Measurements from ENCODE around the gene DIPK1B. TPM values are rescaled to one million over a fixed set of nuclear protein-coding genes. Genes with fewer than 3 reads are reported as not detected.

DIPK1B gene
- total and polyA plus RNA-seq, 2 donors (not counting 3 experiments of a cell fraction or from before 2014, with no cell fraction given) = 253 to 441 TPM

DNA sequence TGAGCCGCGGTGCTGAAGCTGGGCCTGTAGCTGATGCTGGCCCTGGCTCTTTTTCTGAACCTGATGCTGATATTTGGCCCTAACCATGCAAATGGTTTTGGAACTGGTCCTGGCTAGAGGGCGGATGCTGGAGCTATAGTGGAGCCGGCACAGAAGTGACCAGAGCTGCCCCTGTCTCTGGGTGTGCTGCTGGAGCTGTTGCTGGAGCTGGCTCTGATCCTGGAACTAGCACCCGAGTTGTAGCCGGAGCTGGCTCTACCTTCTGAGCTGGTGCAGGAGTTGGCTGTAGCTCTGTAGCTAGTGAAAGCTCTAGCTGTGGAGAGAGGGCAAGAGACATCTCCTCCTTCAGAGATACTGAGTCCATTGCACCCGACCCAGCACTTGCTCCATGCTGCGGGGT is 17.6 kb downstream of the DIPK1B start:
- intact Hi-C loops (cut with micrococcal nuclease) = loop anchor here (5.0 kb wide), 1 partner anchor 62 kb away; the partner anchor contains the start of gene TMEM141

More for the DNA sequence above, 17.6 kb downstream of the DIPK1B start:
- no peaks in the 10 kb centered on the region for H4K20me1 ChIP-seq (replicated peaks; ENCODE audit: control insufficient read depth, extremely low read depth, insufficient read depth, low read length)
- no peak overlapping the region for H3K27ac ChIP-seq (ENCODE audit: insufficient read depth, low read depth, low read length)
- no peaks in the 10 kb centered on the region for H3K9me3 ChIP-seq (replicated peaks; ENCODE audit: control insufficient read depth, insufficient read depth, low read length)
- no peak overlapping the region for H3K4me3 ChIP-seq (replicated peaks in 1 of 3; ENCODE audit: insufficient read depth in 1 of 3, low read depth in 1 of 3, low read length in 3 of 3)
- no peak overlapping the region for H2AFZ ChIP-seq (ENCODE audit: low read depth, low read length)
- H3K9me1 ChIP-seq (replicated peaks; ENCODE audit: control insufficient read depth, extremely low read depth, insufficient read depth, low read length) = no peaks in the 10 kb centered on the region
- dilution Hi-C loops (cut with MboI; ENCODE audit: extremely low pct_ligation_motif_present, low sequenced_read_pairs) = no loop called here
- peaks cover 51% of the 10 kb centered on the region for H3K79me2 ChIP-seq (ENCODE audit: control insufficient read depth, insufficient read depth, low read length)
- H3K27me3 ChIP-seq (ENCODE audit: control insufficient read depth in 2 of 2, insufficient read depth in 2 of 2, low read length in 2 of 2) = no peaks in the 10 kb centered on the region
- FAIRE-seq (no peak), DNase-seq (ENCODE audit: low read depth, low spot score) (no peak)
- ChIA-PET CTCF (interaction anchor here (1.1 to 3.6 kb wide), 6 partner anchors 11 to 48 kb away, joined by 3 to 31 read pairs (median 4); partner anchors contain the start of gene LCN10), POLR2A (no interaction called here)
- TF ChIP-seq, protein P1, sequence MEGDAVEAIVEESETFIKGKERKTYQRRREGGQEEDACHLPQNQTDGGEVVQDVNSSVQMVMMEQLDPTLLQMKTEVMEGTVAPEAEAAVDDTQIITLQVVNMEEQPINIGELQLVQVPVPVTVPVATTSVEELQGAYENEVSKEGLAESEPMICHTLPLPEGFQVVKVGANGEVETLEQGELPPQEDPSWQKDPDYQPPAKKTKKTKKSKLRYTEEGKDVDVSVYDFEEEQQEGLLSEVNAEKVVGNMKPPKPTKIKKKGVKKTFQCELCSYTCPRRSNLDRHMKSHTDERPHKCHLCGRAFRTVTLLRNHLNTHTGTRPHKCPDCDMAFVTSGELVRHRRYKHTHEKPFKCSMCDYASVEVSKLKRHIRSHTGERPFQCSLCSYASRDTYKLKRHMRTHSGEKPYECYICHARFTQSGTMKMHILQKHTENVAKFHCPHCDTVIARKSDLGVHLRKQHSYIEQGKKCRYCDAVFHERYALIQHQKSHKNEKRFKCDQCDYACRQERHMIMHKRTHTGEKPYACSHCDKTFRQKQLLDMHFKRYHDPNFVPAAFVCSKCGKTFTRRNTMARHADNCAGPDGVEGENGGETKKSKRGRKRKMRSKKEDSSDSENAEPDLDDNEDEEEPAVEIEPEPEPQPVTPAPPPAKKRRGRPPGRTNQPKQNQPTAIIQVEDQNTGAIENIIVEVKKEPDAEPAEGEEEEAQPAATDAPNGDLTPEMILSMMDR (IDR thresholded peaks at IDR 0.05; ENCODE audit: extremely low read depth in 1 of 2, insufficient read depth in 1 of 2, low read depth in 1 of 2, low read length in 2 of 2) = no peak
- TF ChIP-seq FOS (IDR thresholded peaks at IDR 0.05; ENCODE audit: borderline replicate concordance, insufficient read depth, low read length) (no peak), MYC (IDR thresholded peaks at IDR 0.05; ENCODE audit: low read depth, low read length) (no peak), POLR2AphosphoS5 (IDR thresholded peaks at IDR 0.05; ENCODE audit: insufficient read depth, low read depth, low read length) (no peak), POLR2A (IDR thresholded peaks at IDR 0.05; ENCODE audit: low read depth, low read length) (no peak), JUN (IDR thresholded peaks at IDR 0.05; ENCODE audit: borderline replicate concordance, insufficient read depth, insufficient read length, low read depth) (no peak), GATA2 (IDR thresholded peaks at IDR 0.05; ENCODE audit: insufficient read depth, insufficient read length, low read depth, low read length) (no peak), EZH2 (IDR thresholded peaks at IDR 0.05; ENCODE audit: borderline replicate concordance, low read depth, low read length, severe bottlenecking) (no peak)
- TF ChIP-seq, protein P2, sequence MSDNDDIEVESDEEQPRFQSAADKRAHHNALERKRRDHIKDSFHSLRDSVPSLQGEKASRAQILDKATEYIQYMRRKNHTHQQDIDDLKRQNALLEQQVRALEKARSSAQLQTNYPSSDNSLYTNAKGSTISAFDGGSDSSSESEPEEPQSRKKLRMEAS (IDR thresholded peaks at IDR 0.05; ENCODE audit: insufficient read depth, insufficient read length) = no peak
- H3K4me1 ChIP-seq (ENCODE audit: control insufficient read depth, extremely low read depth, insufficient read depth, low read length) = peaks cover 22% of the 10 kb centered on the region
- H3K9ac ChIP-seq (replicated peaks; ENCODE audit: extremely low read depth, insufficient read depth, low read length) = no peak overlapping the region
- H3K36me3 ChIP-seq (ENCODE audit: control insufficient read depth in 2 of 2, extremely low read depth in 1 of 2, insufficient read depth in 2 of 2, low read length in 2 of 2) = peaks cover 0 to 9% of the 10 kb centered on the region in 2 experiments
- BruUV-seq (replicated peaks) = TSS peak; percentile 4
- no peak overlapping the region for H3K4me2 ChIP-seq (ENCODE audit: insufficient read depth, low read length)
